Muscle of leg (tissue), 11 donors: Measurements from ENCODE around the gene RPL38. TPM values are rescaled to one million over a fixed set of nuclear protein-coding genes. Genes with fewer than 3 reads are reported as not detected.

Experiments used
- DNase-seq: peaks from one replicate; pipeline ENCODE4 v3.0.0; 2013
- H3K27ac ChIP-seq: one replicate; pipeline ENCODE4 v1.5.1; 2013; ENCODE audit warnings: mild to moderate bottlenecking, low read length, control low read depth
- H3K27me3 ChIP-seq: one replicate; pipeline ENCODE4 v1.6.1; 2013; ENCODE audit warnings: low read length; ENCODE audit not compliant: control insufficient read depth, insufficient read depth
- H3K36me3 ChIP-seq: one replicate; pipeline ENCODE4 v1.6.1; 2013; ENCODE audit warnings: low read length; ENCODE audit not compliant: control insufficient read depth, insufficient read depth
- H3K4me1 ChIP-seq: one replicate; pipeline ENCODE4 v1.6.1; 2013; ENCODE audit warnings: low read length; ENCODE audit not compliant: control insufficient read depth, insufficient read depth
- H3K4me3 ChIP-seq: one replicate; pipeline ENCODE4 v1.5.1; 2013; ENCODE audit warnings: low read length, control low read depth
- H3K9me3 ChIP-seq: replicated peaks from 2 replicates; pipeline ENCODE4 v1.6.1; 2013; ENCODE audit warnings: low read depth, low read length; ENCODE audit not compliant: control insufficient read depth
- WGBS: methylation state at CpG from one replicate; pipeline ENCODE4 v1.1.5; 2013; ENCODE audit warnings: missing lambda C conversion rate; ENCODE audit not compliant: insufficient coverage; 5-methylcytosine and 5-hydroxymethylcytosine counted together
- polyA plus RNA-seq, 8 donors: library from polyadenylated mRNA; unstranded; fragments of 120-200 nt; gene quantifications; one replicate each; pipeline versions ENCODE4 v1.2.1 to v1.2.3, GENCODE V29; 2013; ENCODE audit warnings: inconsistent platforms in 1 of 8, low replicate concordance in 1 of 8; ENCODE audit not compliant: insufficient read length in 8 of 8, insufficient read depth in 1 of 8
- total RNA-seq: library from RNA; stranded (reverse); fragments of 120-200 nt; gene quantifications from one replicate; pipeline ENCODE4 v1.2.4, GENCODE V29; 2013

The RPL38 gene
- total and polyA plus RNA-seq, 9 donors, result 1,606 to 3,184 (median 1,806) TPM

GRCh38 chr17:74212913-74213791 is 9.7 kb downstream of the RPL38 start, which contains the start of gene TTYH2:
TSS of gene TTYH2 (plus strand) at chr17:74213571. CDS start at chr17:74213588, 17 bp downstream.
- peak; percentile 98 for DNase-seq
- H3K4me1 ChIP-seq, result peaks cover 74% of the 10 kb centered on the region

GRCh38 chr17:74213861-74214391 is 10.4 kb downstream of the RPL38 start:
- DNase-seq, result peak; percentile 77
- H3K27ac ChIP-seq, result peak overlapping the region; percentile 94
- H3K9me3 ChIP-seq, result no peaks in the 10 kb centered on the region
- peaks cover 28% of the 10 kb centered on the region for H3K36me3 ChIP-seq
- H3K4me1 ChIP-seq, result peaks cover 80% of the 10 kb centered on the region
- peak overlapping the region; percentile 80 for H3K4me3 ChIP-seq
- no peaks in the 10 kb centered on the region for H3K27me3 ChIP-seq
- 2% methylated on average over 26 of the region's 33 CpGs for WGBS

More at GRCh38 chr17:74212913-74213791, 9.7 kb downstream of the RPL38 start, which contains the start of gene TTYH2:
- Histone ChIP-seq H3K27ac (peak within 1 kb of the TSS; percentile 94), H3K4me3 (peak within 1 kb of the TSS; percentile 80), H3K9me3 (no peaks in the 10 kb centered on the region), H3K36me3 (peaks cover 35% of the 10 kb centered on the region), H3K27me3 (no peaks in the 10 kb centered on the region)
- WGBS, result under 1% methylated on average over 44 of the region's 62 CpGs

- Histone ChIP-seq H3K9me3 (no peaks in the 10 kb centered on the region), H3K36me3 (peaks cover 25% of the 10 kb centered on the region), H3K4me3 (peak overlapping the region; percentile 80), H3K27ac (peak overlapping the region; percentile 94), H3K27me3 (no peaks in the 10 kb centered on the region), H3K4me1 (peaks cover 80% of the 10 kb centered on the region)
- peak; percentile 63 for DNase-seq
- WGBS, result 29% methylated on average over 11 of the region's 16 CpGs
Measured at GRCh38 chr17:74214484-74215341, 11.2 kb downstream of the RPL38 start.

GRCh38 chr17:74215342-74215727 is 11.9 kb downstream of the RPL38 start:
- H3K27me3 ChIP-seq, result no peaks in the 10 kb centered on the region
- H3K27ac ChIP-seq, result peak overlapping the region; percentile 94
- peaks cover 76% of the 10 kb centered on the region for H3K4me1 ChIP-seq
- WGBS, result no CpG with 5 or more reads among the region's 6 CpGs
- H3K36me3 ChIP-seq, result peaks cover 24% of the 10 kb centered on the region
- DNase-seq, result peak; percentile 64
- no peaks in the 10 kb centered on the region for H3K9me3 ChIP-seq
- H3K4me3 ChIP-seq, result peak overlapping the region; percentile 80

GRCh38 chr17:74216505-74216904 is 13.0 kb downstream of the RPL38 start:
- Histone ChIP-seq H3K27me3 (no peaks in the 10 kb centered on the region), H3K4me3 (no peak overlapping the region)
- 83% methylated on average over 2 of the region's 5 CpGs for WGBS

GRCh38 chr17:74217037-74217730 is 13.7 kb downstream of the RPL38 start:
- Histone ChIP-seq H3K27ac (peak overlapping the region; percentile 37), H3K36me3 (peaks cover 31% of the 10 kb centered on the region), H3K9me3 (no peaks in the 10 kb centered on the region), H3K27me3 (no peaks in the 10 kb centered on the region), H3K4me1 (peaks cover 62% of the 10 kb centered on the region), H3K4me3 (no peak overlapping the region)
- DNase-seq, result peak; percentile 70
- 64% methylated on average over 6 of the region's 13 CpGs for WGBS

More at GRCh38 chr17:74216505-74216904, 13.0 kb downstream of the RPL38 start:
- Histone ChIP-seq H3K27ac (peak overlapping the region; percentile 37), H3K4me1 (peaks cover 69% of the 10 kb centered on the region), H3K36me3 (peaks cover 25% of the 10 kb centered on the region), H3K9me3 (no peaks in the 10 kb centered on the region)
- no peak for DNase-seq

- WGBS, result no CpG with 5 or more reads among the region's 2 CpGs
- no peak for DNase-seq
- peaks cover 55% of the 10 kb centered on the region for H3K4me1 ChIP-seq
Measured at GRCh38 chr17:74217888-74218287, 14.4 kb downstream of the RPL38 start.

GRCh38 chr17:74218436-74218835 is 15.0 kb downstream of the RPL38 start:
- H3K9me3 ChIP-seq, result no peaks in the 10 kb centered on the region
- H3K27me3 ChIP-seq, result no peaks in the 10 kb centered on the region
- peak overlapping the region; percentile 29 for H3K27ac ChIP-seq
- H3K36me3 ChIP-seq, result peaks cover 41% of the 10 kb centered on the region
- no peak overlapping the region for H3K4me3 ChIP-seq
- 18% methylated on average over 7 of the region's 8 CpGs for WGBS
- H3K4me1 ChIP-seq, result peaks cover 53% of the 10 kb centered on the region
- DNase-seq, result peak; percentile 87

More at GRCh38 chr17:74217888-74218287, 14.4 kb downstream of the RPL38 start:
- Histone ChIP-seq H3K9me3 (no peaks in the 10 kb centered on the region), H3K4me3 (no peak overlapping the region), H3K36me3 (peaks cover 38% of the 10 kb centered on the region), H3K27ac (peak overlapping the region; percentile 9), H3K27me3 (no peaks in the 10 kb centered on the region)

- Histone ChIP-seq H3K36me3 (peaks cover 51% of the 10 kb centered on the region), H3K27ac (no peak overlapping the region), H3K4me1 (peaks cover 45% of the 10 kb centered on the region), H3K27me3 (no peaks in the 10 kb centered on the region), H3K4me3 (no peak overlapping the region), H3K9me3 (no peaks in the 10 kb centered on the region)
- whole genome bisulfite sequencing, result 71% methylated on average over 2 of the region's 3 CpGs
- no peak for DNase-seq
Measured at GRCh38 chr17:74219576-74220133, 16.2 kb downstream of the RPL38 start.
